Fibroblast of lung (primary cell): ENCODE measurements around the gene GCLM. TPM values are rescaled to one million over a fixed set of nuclear protein-coding genes. Genes with fewer than 3 reads are reported as not detected.

Experiments used
- DNase-seq, 2 donors: peaks; one replicate each; pipeline versions ENCODE4 v3.0.0 to v3.0.0-alpha.2; 2010; ENCODE audit warnings: low read depth in 2 of 2
- H2AFZ ChIP-seq: 2 replicates; pipeline ENCODE4 v1.5.1; 2012; ENCODE audit warnings: low read length, control low read depth, inconsistent platforms
- H3K27ac ChIP-seq: 2 replicates; pipeline ENCODE4 v1.5.1; 2011; ENCODE audit warnings: low read length, control low read depth; ENCODE audit not compliant: insufficient read depth
- H3K27me3 ChIP-seq: 2 replicates; pipeline ENCODE4 v1.5.1; 2011; ENCODE audit warnings: mild to moderate bottlenecking, low read length; ENCODE audit not compliant: control insufficient read depth, insufficient read depth
- H3K36me3 ChIP-seq: 2 replicates; pipeline ENCODE4 v1.5.1; 2011; ENCODE audit warnings: low read length; ENCODE audit not compliant: control insufficient read depth, insufficient read depth
- H3K4me1 ChIP-seq: 2 replicates; pipeline ENCODE4 v1.5.1; 2011; ENCODE audit warnings: low read length; ENCODE audit not compliant: control insufficient read depth, insufficient read depth; ENCODE audit errors: extremely low read depth
- H3K4me2 ChIP-seq: 2 replicates; pipeline ENCODE4 v1.5.1; 2011; ENCODE audit warnings: low read length, control low read depth; ENCODE audit not compliant: insufficient read depth; ENCODE audit errors: extremely low read depth
- H3K4me3 ChIP-seq, 4 experiments: fragments of 200-600 bp in 1 of 4; sonication (generic) in 1 of 4; replicated peaks in 1 of 4; 2 replicates each; pipeline ENCODE4 v1.5.1; 2011 to 2016; ENCODE audit warnings: low read length in 4 of 4, low read depth in 3 of 4, mild to moderate bottlenecking in 3 of 4, control low read depth in 2 of 4, inconsistent platforms in 1 of 4, mixed read lengths in 1 of 4; ENCODE audit not compliant: insufficient read depth in 1 of 4; ENCODE audit errors: control extremely low read depth in 1 of 4
- H3K79me2 ChIP-seq: 2 replicates; pipeline ENCODE4 v1.5.1; 2012; ENCODE audit warnings: mild to moderate bottlenecking, low read length, inconsistent platforms; ENCODE audit not compliant: control insufficient read depth, insufficient read depth
- H3K9ac ChIP-seq: 2 replicates; pipeline ENCODE4 v1.5.1; 2011; ENCODE audit warnings: mild to moderate bottlenecking, low read length, control low read depth; ENCODE audit not compliant: insufficient read depth
- H3K9me3 ChIP-seq: 2 replicates; pipeline ENCODE4 v1.5.1; 2012; ENCODE audit warnings: low read depth, low read length; ENCODE audit not compliant: control insufficient read depth, insufficient read depth
- H4K20me1 ChIP-seq: 2 replicates; pipeline ENCODE4 v1.5.1; 2011; ENCODE audit warnings: low read length; ENCODE audit not compliant: control insufficient read depth, insufficient read depth; ENCODE audit errors: extremely low read depth
- CTCF ChIP-seq, 2 donors: IDR thresholded peaks in 1 of 2; conservative IDR thresholded peaks in 1 of 2; 1 replicate in 1 of 2; 2 replicates in 1 of 2; pipeline ENCODE4 v1.5.1; 2011 to 2012; ENCODE audit warnings: low read length in 2 of 2, control low read depth in 1 of 2, inconsistent platforms in 1 of 2, low read depth in 1 of 2, mild to moderate bottlenecking in 1 of 2
- EZH2 ChIP-seq: IDR thresholded peaks from 2 replicates; pipeline ENCODE4 v1.5.1; 2012; ENCODE audit warnings: low read length, control low read depth, mild to moderate bottlenecking; ENCODE audit errors: missing control alignments
- polyA plus RNA-seq, 2 donors: library from polyadenylated mRNA; depleted of rRNA in 1 of 2; stranded (reverse) in 1 of 2; unstranded in 1 of 2; fragments of >200 nt; gene quantifications; 2 replicates each; pipeline ENCODE4 v1.2.1, GENCODE V29; 2011 to 2012; ENCODE audit warnings: missing spikeins in 1 of 2
- total RNA-seq: library from RNA; depleted of rRNA; stranded (reverse); fragments of >200 nt; gene quantifications from 2 replicates; pipeline ENCODE4 v1.2.1, GENCODE V29; 2014

GCLM gene
- total and polyA plus RNA-seq, 2 donors (not counting 1 experiment from before 2014, with no cell fraction given): 28.6 to 45.4 TPM

- Histone ChIP-seq H3K9me3 (no peaks in the 10 kb centered on the region), H3K4me2 (peak overlapping the region; percentile 77), H3K27ac (peak overlapping the region; percentile 46), H2AFZ (no peak overlapping the region), H4K20me1 (no peaks in the 10 kb centered on the region), H3K4me3 (peak overlapping the region; percentile 63 to 92 (median 84)), H3K36me3 (no peaks in the 10 kb centered on the region), H3K4me1 (peaks cover 3% of the 10 kb centered on the region), H3K27me3 (no peaks in the 10 kb centered on the region), H3K79me2 (peaks cover 44% of the 10 kb centered on the region), H3K9ac (peak overlapping the region; percentile 85)
- DNase-seq: peak in 1 of 2 donors; percentile 7
- TF ChIP-seq EZH2 (no peak), CTCF (conservative IDR thresholded peaks at IDR 0.05 in 1 of 2, IDR thresholded peaks at IDR 0.05 in 1 of 2; ENCODE audit: low read depth in 1 of 2, low read length in 2 of 2) (no peak)
Observed at GRCh38 chr1:93908394-93909145, 660 bp downstream of the GCLM start.

- peaks cover 3% of the 10 kb centered on the region for H3K4me1 ChIP-seq
- DNase-seq: peak; percentile 51 to 68
- no peak overlapping the region for H3K27ac ChIP-seq
Observed at GRCh38 chr1:93907718-93908117, 1.5 kb downstream of the GCLM start.

GRCh38 chr1:93906480-93906879, 2.8 kb downstream of the GCLM start:
- no peaks in the 10 kb centered on the region for H3K27me3 ChIP-seq
- peaks cover 48% of the 10 kb centered on the region for H3K79me2 ChIP-seq
- H3K9me3 ChIP-seq: no peaks in the 10 kb centered on the region
- no peaks in the 10 kb centered on the region for H3K36me3 ChIP-seq
- peak in 1 of 2 donors; percentile 5 for DNase-seq
- peak overlapping the region in 1 of 4 experiments; percentile 63 for H3K4me3 ChIP-seq
- no peak overlapping the region for H3K27ac ChIP-seq
- H3K9ac ChIP-seq: no peak overlapping the region
- no peaks in the 10 kb centered on the region for H4K20me1 ChIP-seq
- no peak overlapping the region for H2AFZ ChIP-seq
- H3K4me2 ChIP-seq: peak overlapping the region; percentile 36
- H3K4me1 ChIP-seq: peaks cover 3% of the 10 kb centered on the region
- TF ChIP-seq CTCF (conservative IDR thresholded peaks at IDR 0.05 in 1 of 2, IDR thresholded peaks at IDR 0.05 in 1 of 2; ENCODE audit: low read depth in 1 of 2, low read length in 2 of 2) (no peak), EZH2 (no peak)

More at GRCh38 chr1:93907718-93908117, 1.5 kb downstream of the GCLM start:
- Histone ChIP-seq H2AFZ (no peak overlapping the region), H3K9ac (no peak overlapping the region), H4K20me1 (no peaks in the 10 kb centered on the region), H3K36me3 (no peaks in the 10 kb centered on the region), H3K9me3 (no peaks in the 10 kb centered on the region), H3K27me3 (no peaks in the 10 kb centered on the region), H3K79me2 (peaks cover 45% of the 10 kb centered on the region), H3K4me3 (peak overlapping the region; percentile 63 to 92 (median 84)), H3K4me2 (peak overlapping the region; percentile 77)
- TF ChIP-seq EZH2 (no peak), CTCF (conservative IDR thresholded peaks at IDR 0.05 in 1 of 2, IDR thresholded peaks at IDR 0.05 in 1 of 2; ENCODE audit: low read depth in 1 of 2, low read length in 2 of 2) (no peak)
